ENCODE data around the gene TAS2R38. TPM values are rescaled to one million over a fixed set of nuclear protein-coding genes. Genes with fewer than 3 reads are reported as not detected.

Gene TAS2R38
- total and polyA plus RNA-seq, 4 donors = not detected

DNA sequence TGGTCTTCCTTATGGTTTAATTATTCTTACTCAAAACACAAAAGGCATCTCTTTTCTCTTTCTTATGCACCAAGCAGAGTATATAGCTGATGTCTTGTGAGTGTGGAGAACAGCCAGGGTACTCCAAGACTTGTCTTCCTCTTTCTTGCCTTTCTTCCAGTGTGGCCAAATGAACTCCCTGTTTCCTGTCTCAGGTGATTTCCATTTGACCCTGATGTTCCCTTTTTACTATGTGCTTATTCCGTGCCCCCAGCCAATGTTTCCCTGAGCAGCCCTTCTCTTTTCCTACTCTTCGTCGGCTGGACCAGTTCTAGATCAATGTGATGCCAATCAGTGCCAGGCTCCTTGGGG lies 44.8 kb downstream of the TAS2R38 start:
- H3K9me3 ChIP-seq (ENCODE audit: control insufficient read depth, insufficient read depth, low read length) = no peaks in the 10 kb centered on the region
- no CpG with 5 or more reads among the region's 3 CpGs for WGBS (ENCODE audit: insufficient coverage)
- no peaks in the 10 kb centered on the region for H3K36me3 ChIP-seq (ENCODE audit: control insufficient read depth, insufficient read depth, low read length)
- DNase-seq (ENCODE audit: low read depth in 4 of 6, low spot score in 6 of 6) = no peak
- no peaks in the 10 kb centered on the region for H3K4me1 ChIP-seq (ENCODE audit: control insufficient read depth, insufficient read depth, low read length)
- no peaks in the 10 kb centered on the region for H3K27me3 ChIP-seq (ENCODE audit: control insufficient read depth, insufficient read depth, low read length)
- H3K27ac ChIP-seq (ENCODE audit: low read depth, low read length) = no peak overlapping the region
- no peak overlapping the region for H3K4me3 ChIP-seq (ENCODE audit: low read depth, low read length)

DNA sequence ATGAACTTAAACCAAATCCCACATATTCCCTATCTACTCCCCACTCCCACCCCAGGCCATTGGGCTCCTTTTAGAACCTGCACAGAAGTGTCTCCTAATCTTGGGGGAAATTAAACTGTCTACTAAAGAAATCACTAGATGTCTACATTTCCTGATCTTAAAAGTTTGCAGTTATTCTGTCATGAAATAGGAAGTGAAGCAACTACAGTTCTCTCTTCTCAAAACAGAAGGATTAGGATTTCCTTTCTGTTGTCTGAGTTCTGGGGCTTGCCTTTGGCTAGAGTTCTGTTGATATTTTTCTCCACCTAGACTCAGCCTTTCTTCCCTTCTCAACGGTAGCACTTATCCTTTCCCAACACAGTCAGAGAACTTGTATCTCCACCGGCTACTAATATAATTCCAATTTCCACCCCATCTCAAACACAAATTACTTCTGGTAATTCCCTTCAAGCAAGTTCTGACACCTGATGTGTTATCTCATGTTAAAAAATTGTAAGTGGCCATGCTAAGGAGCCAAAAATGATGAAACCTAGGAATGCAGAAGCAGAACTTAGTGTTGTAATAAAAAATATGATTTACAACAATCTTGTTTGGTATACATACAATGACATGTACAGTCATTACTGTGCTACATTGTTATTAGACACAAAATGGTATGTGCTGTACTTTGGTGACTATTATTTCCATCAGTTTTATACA lies 45.3 kb downstream of the TAS2R38 start:
- no peaks in the 10 kb centered on the region for H3K36me3 ChIP-seq (ENCODE audit: control insufficient read depth, insufficient read depth, low read length)
- no peaks in the 10 kb centered on the region for H3K4me1 ChIP-seq (ENCODE audit: control insufficient read depth, insufficient read depth, low read length)
- H3K27me3 ChIP-seq (ENCODE audit: control insufficient read depth, insufficient read depth, low read length) = no peaks in the 10 kb centered on the region
- H3K9me3 ChIP-seq (ENCODE audit: control insufficient read depth, insufficient read depth, low read length) = no peaks in the 10 kb centered on the region
- WGBS (ENCODE audit: insufficient coverage) = 60% methylated on average over 1 of the region's 2 CpGs
- no peak for DNase-seq (ENCODE audit: low read depth in 4 of 6, low spot score in 6 of 6)
- no peak overlapping the region for H3K4me3 ChIP-seq (ENCODE audit: low read depth, low read length)
- H3K27ac ChIP-seq (ENCODE audit: low read depth, low read length) = no peak overlapping the region

Other genes with a start within 250 kb of the TAS2R38 start
- gene SSBP1, start 235.4 kb downstream of the TAS2R38 start, total RNA-seq = 100 to 1,000 TPM in 1 of 2 donors, 10 to 100 TPM in 1; 86.5 to 150 TPM
- 100 to 1,000 TPM; 117 to 119 TPM for gene SSBP1, start 235.4 kb downstream of the TAS2R38 start, polyA plus RNA-seq (ENCODE audit: insufficient read length in 2 of 2)
- gene TAS2R3, start 209.7 kb downstream of the TAS2R38 start, total RNA-seq = 1 to 10 TPM; 3.6 to 5.7 TPM
- gene TAS2R3, start 209.7 kb downstream of the TAS2R38 start, polyA plus RNA-seq (ENCODE audit: insufficient read length in 2 of 2) = under 1 TPM; 0.33 to 0.40 TPM
- 1 to 10 TPM; 3.4 to 4.5 TPM for gene TAS2R4, start 197.1 kb downstream of the TAS2R38 start, total RNA-seq
- 1 to 10 TPM; 1.4 to 3.4 TPM for gene TAS2R4, start 197.1 kb downstream of the TAS2R38 start, polyA plus RNA-seq (ENCODE audit: insufficient read length in 2 of 2)
- gene TAS2R5, start 183.6 kb downstream of the TAS2R38 start, total RNA-seq = 1 to 10 TPM; 3.5 to 3.7 TPM
- gene TAS2R5, start 183.6 kb downstream of the TAS2R38 start, polyA plus RNA-seq (ENCODE audit: insufficient read length in 2 of 2) = 1 to 10 TPM; 2.4 to 4.7 TPM
- gene PRSS37, start 132.3 kb downstream of the TAS2R38 start, total RNA-seq = not detected
- under 1 TPM; 0.24 to 0.45 TPM for gene PRSS37, start 132.3 kb downstream of the TAS2R38 start, polyA plus RNA-seq (ENCODE audit: insufficient read length in 2 of 2)
- gene OR9A4, start 57.4 kb downstream of the TAS2R38 start, total RNA-seq = under 1 TPM; 0.11 to 0.30 TPM
- not detected for gene OR9A4, start 57.4 kb downstream of the TAS2R38 start, polyA plus RNA-seq (ENCODE audit: insufficient read length in 2 of 2)
- gene CLEC5A, start 26.8 kb downstream of the TAS2R38 start, total RNA-seq = 1 to 10 TPM in 1 of 2 donors, under 1 TPM in 1; 0.17 to 2.1 TPM
- under 1 TPM in 1 of 2 donors, not detected in 1; 0.05 TPM for gene CLEC5A, start 26.8 kb downstream of the TAS2R38 start, polyA plus RNA-seq (ENCODE audit: insufficient read length in 2 of 2)
- gene MGAM, start 22.1 kb upstream of the TAS2R38 start, total RNA-seq = 1 to 10 TPM in 1 of 2 donors, under 1 TPM in 1; 0.61 to 6.9 TPM
- under 1 TPM; 0.57 to 0.59 TPM for gene MGAM, start 22.1 kb upstream of the TAS2R38 start, polyA plus RNA-seq (ENCODE audit: insufficient read length in 2 of 2)
- gene MGAM2, start 137.9 kb upstream of the TAS2R38 start, total RNA-seq = under 1 TPM; 0.10 to 0.33 TPM
- gene MGAM2, start 137.9 kb upstream of the TAS2R38 start, polyA plus RNA-seq (ENCODE audit: insufficient read length in 2 of 2) = under 1 TPM; 0.14 to 0.24 TPM